HEK293 (cell line): Measurements from ENCODE around the gene GPRC5B.

Experiments
- CTCF ChIP-seq: fragments of 450-650 bp; formaldehyde crosslinking; IDR thresholded peaks from 2 replicates; pipeline ENCODE4 v1.5.1; 2016; ENCODE audit warnings: missing biosample characterization, missing genetic modification characterization
- MZF1 ChIP-seq: fragments of 450-650 bp; formaldehyde crosslinking; IDR thresholded peaks from 2 replicates; pipeline ENCODE4 v1.5.1; 2017; ENCODE audit warnings: missing biosample characterization, missing genetic modification characterization, borderline replicate concordance
- ZBTB21 ChIP-seq: fragments of 450-650 bp; formaldehyde crosslinking; IDR thresholded peaks from 2 replicates; pipeline ENCODE4 v1.5.1; 2017; ENCODE audit warnings: missing biosample characterization, missing genetic modification characterization
- ZBTB7A ChIP-seq: fragments of 450-650 bp; formaldehyde crosslinking; IDR thresholded peaks from 2 replicates; pipeline ENCODE4 v1.5.1; 2016; ENCODE audit warnings: low read depth, missing biosample characterization, missing genetic modification characterization
- ZNF350 ChIP-seq: fragments of 450-650 bp; formaldehyde crosslinking; IDR thresholded peaks from 2 replicates; pipeline ENCODE4 v1.5.0; 2017; ENCODE audit warnings: missing biosample characterization, mild to moderate bottlenecking, missing genetic modification characterization
- ZNF416 ChIP-seq: fragments of 450-650 bp; formaldehyde crosslinking; IDR thresholded peaks from 2 replicates; pipeline ENCODE4 v1.5.1; 2016; ENCODE audit warnings: missing biosample characterization, missing genetic modification characterization
- ZNF555 ChIP-seq: fragments of 450-650 bp; formaldehyde crosslinking; conservative IDR thresholded peaks from 2 replicates; pipeline ENCODE4 v1.5.1; 2017; ENCODE audit warnings: missing biosample characterization, mild to moderate bottlenecking, missing genetic modification characterization, inconsistent platforms
- ZNF558 ChIP-seq: fragments of 450-650 bp; formaldehyde crosslinking; IDR thresholded peaks from 2 replicates; pipeline ENCODE4 v1.5.1; 2016; ENCODE audit warnings: missing biosample characterization, missing genetic modification characterization
- ZSCAN5A ChIP-seq: fragments of 450-650 bp; formaldehyde crosslinking; IDR thresholded peaks from 2 replicates; pipeline ENCODE4 v1.5.1; 2016; ENCODE audit warnings: missing biosample characterization, missing genetic modification characterization

- TF ChIP-seq ZNF558 (tag by site-specific recombination) (no peak), ZNF350 (tag by site-specific recombination) (no peak), CTCF (tag by site-specific recombination) (no peak), MZF1 (tag by site-specific recombination) (no peak), ZBTB21 (tag by site-specific recombination) (no peak), ZBTB7A (tag by site-specific recombination) (no peak), ZSCAN5A (no peak), ZNF555 (tag by site-specific recombination) (no peak), ZNF416 (tag by site-specific recombination) (no peak)
These were observed 8.1 kb downstream of the GPRC5B start for GRCh38 chr16:19876501-19877059.
